ENCODE data around the gene OR5L2. TPM values are rescaled to one million over a fixed set of nuclear protein-coding genes. Genes with fewer than 3 reads are reported as not detected.

OR5L2 gene
- not detected for total RNA-seq

DNA sequence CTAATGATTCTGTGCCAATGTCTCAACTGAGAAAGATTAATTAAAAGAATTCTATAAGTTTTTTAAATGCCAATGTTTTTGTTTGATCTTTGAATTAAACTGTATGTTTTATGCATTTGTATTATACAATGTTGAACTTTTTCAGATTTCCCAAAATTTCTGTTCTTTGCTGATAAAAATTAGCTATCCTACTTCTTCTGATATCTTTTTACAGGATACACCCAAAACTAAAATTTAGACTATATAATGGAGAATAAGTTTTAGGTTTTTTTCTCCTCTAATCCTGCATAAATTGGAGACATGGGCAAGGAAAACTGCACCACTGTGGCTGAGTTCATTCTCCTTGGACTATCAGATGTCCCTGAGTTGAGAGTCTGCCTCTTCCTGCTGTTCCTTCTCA, at the start of gene OR5L2:
TSS of gene OR5L2 (plus strand) at position 301 of the 400 bp plus-strand sequence. CDS start at position 301, 0 bp downstream.
- no peaks in the 10 kb centered on the region for H3K4me1 ChIP-seq
- no peaks in the 10 kb centered on the region for H3K36me3 ChIP-seq
- H3K27ac ChIP-seq = no peak within 1 kb of the TSS
- no peaks in the 10 kb centered on the region for H3K27me3 ChIP-seq
- intact Hi-C loops (cut with DNase I; ENCODE audit: low total_unique reads) = no loop called here
- no peak for DNase-seq
- H3K4me3 ChIP-seq = no peak within 1 kb of the TSS
- TF ChIP-seq POLR2A (IDR thresholded peaks at IDR 0.05) = no peak
- no peak for TF ChIP-seq CTCF (IDR thresholded peaks at IDR 0.05)
- no peaks in the 10 kb centered on the region for H3K9me3 ChIP-seq

DNA sequence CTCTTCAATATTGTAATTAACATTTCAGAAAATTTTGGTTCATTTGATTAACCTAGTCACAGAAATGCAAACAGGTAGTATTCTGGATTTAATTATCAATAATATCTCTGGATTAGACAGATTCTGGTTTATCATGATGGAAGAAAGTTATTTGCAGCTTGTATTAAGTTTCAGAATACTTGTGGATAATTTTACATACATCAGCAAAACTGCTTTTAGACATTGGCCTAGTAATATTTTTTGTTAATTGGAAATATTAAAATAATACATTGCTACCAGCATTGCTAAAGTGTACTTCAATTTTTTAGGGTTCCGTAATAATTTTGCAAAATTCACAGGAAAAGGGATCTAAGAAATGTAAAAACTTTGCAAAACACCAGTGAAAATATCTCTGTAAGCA, 35.4 kb upstream of the OR5L2 start:
- no peak for DNase-seq
- H3K27ac ChIP-seq = no peak overlapping the region
- H3K36me3 ChIP-seq = no peaks in the 10 kb centered on the region
- intact Hi-C loops (cut with DNase I; ENCODE audit: low total_unique reads) = no loop called here
- TF ChIP-seq CTCF (IDR thresholded peaks at IDR 0.05) = no peak
- TF ChIP-seq POLR2A (IDR thresholded peaks at IDR 0.05) = no peak
- H3K4me1 ChIP-seq = no peaks in the 10 kb centered on the region
- H3K4me3 ChIP-seq = no peak overlapping the region
- no peaks in the 10 kb centered on the region for H3K9me3 ChIP-seq
- H3K27me3 ChIP-seq = no peaks in the 10 kb centered on the region

GRCh38 chr11:55793321-55793720, 33.7 kb upstream of the OR5L2 start:
- H3K27ac ChIP-seq = no peak overlapping the region
- no peak overlapping the region for H3K4me3 ChIP-seq
- no peaks in the 10 kb centered on the region for H3K9me3 ChIP-seq
- no peaks in the 10 kb centered on the region for H3K36me3 ChIP-seq
- intact Hi-C loops (cut with DNase I; ENCODE audit: low total_unique reads) = no loop called here
- TF ChIP-seq CTCF (IDR thresholded peaks at IDR 0.05) (no peak), POLR2A (IDR thresholded peaks at IDR 0.05) (no peak)
- H3K27me3 ChIP-seq = no peaks in the 10 kb centered on the region
- H3K4me1 ChIP-seq = no peaks in the 10 kb centered on the region
- DNase-seq = no peak

DNA sequence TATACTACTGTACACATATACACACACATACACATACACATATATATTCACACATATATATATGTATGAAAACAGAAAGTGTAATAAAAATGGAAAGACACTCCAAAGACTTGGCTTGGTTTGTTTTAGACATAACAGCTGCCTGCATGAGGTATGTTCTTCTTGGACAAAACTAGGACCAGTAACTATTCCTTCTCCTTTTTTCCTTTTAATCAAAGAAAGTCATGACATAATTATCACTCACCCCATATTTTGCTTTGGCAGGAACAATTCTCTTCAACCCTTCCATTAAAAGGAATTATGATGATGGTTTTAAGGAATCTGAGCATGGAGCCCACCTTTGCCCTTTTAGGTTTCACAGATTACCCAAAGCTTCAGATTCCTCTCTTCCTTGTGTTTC, 31.8 kb upstream of the OR5L2 start, which contains the start of gene OR5D14:
TSS of gene OR5D14 (plus strand) at position 301 of the 400 bp plus-strand sequence. CDS start at position 301, 0 bp downstream.
- no peak within 1 kb of the TSS for H3K27ac ChIP-seq
- H3K36me3 ChIP-seq = no peaks in the 10 kb centered on the region
- TF ChIP-seq POLR2A (IDR thresholded peaks at IDR 0.05) = no peak
- TF ChIP-seq CTCF (IDR thresholded peaks at IDR 0.05) = no peak
- H3K4me3 ChIP-seq = no peak within 1 kb of the TSS
- no peaks in the 10 kb centered on the region for H3K9me3 ChIP-seq
- no peak for DNase-seq
- H3K27me3 ChIP-seq = no peaks in the 10 kb centered on the region
- no peaks in the 10 kb centered on the region for H3K4me1 ChIP-seq
- intact Hi-C loops (cut with DNase I; ENCODE audit: low total_unique reads) = no loop called here

DNA sequence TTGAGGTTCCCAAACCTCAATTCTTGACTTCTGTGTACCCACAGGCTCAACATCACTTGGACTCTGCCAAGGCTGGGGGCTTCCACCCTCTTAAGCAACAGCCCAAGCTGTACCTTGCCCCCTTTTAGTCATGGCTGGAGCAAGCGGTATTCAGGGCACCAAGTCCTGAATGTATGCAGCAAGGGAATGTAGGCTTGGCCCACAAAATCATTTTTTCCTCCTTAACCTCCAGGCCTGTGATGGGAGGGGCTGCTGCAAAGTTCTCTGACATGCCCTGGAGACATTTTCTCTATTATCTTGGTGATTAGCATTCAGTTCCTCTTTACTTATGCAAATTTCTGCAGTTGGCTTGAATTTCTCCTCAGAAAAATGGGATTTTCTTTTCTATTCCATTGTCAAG, 20.8 kb upstream of the OR5L2 start:
- H3K27ac ChIP-seq = no peak overlapping the region
- H3K4me3 ChIP-seq = no peak overlapping the region
- DNase-seq = no peak
- H3K36me3 ChIP-seq = no peaks in the 10 kb centered on the region
- no peak for TF ChIP-seq CTCF (IDR thresholded peaks at IDR 0.05)
- TF ChIP-seq POLR2A (IDR thresholded peaks at IDR 0.05) = no peak
- intact Hi-C loops (cut with DNase I; ENCODE audit: low total_unique reads) = no loop called here
- no peaks in the 10 kb centered on the region for H3K9me3 ChIP-seq
- no peaks in the 10 kb centered on the region for H3K4me1 ChIP-seq
- H3K27me3 ChIP-seq = no peaks in the 10 kb centered on the region

All from uterus (tissue), 4 donors.